HEK293 (cell line): ENCODE data around the gene OGFOD1.

Experiments used
- CTCF ChIA-PET: fragments of 350-600 bp; formaldehyde crosslinking; extraction: SDS; loops from one replicate; lab custom pipeline; 2021; ENCODE audit warnings: antibody characterized with exemption; lab: Yijun Ruan, JAX
- POLR2A ChIA-PET: fragments of 300-600 bp; formaldehyde crosslinking; extraction: SDS; loops from one replicate; lab custom pipeline; 2020; ENCODE audit warnings: antibody characterized with exemption, inconsistent platforms; lab: Yijun Ruan, JAX
- H3K27ac ChIP-seq: fragments of 200-500 bp; sonication (Bioruptor generic); 2 replicates; pipeline ENCODE4 v1.5.1; 2014; ENCODE audit warnings: low read depth, low read length, control low read depth, inconsistent platforms; ENCODE audit errors: extremely low read depth
- H3K36me3 ChIP-seq, 2 experiments: fragments of 200-500 bp in 1 of 2; sonication (Bioruptor generic) in 1 of 2; 1 replicate in 1 of 2; 2 replicates in 1 of 2; pipeline ENCODE4 v1.5.1; 2014 to 2017; ENCODE audit warnings: inconsistent platforms in 2 of 2, low read length in 2 of 2; ENCODE audit not compliant: control insufficient read depth in 2 of 2, insufficient read depth in 1 of 2
- H3K4me1 ChIP-seq: fragments of 200-500 bp; sonication (Bioruptor generic); 2 replicates; pipeline ENCODE4 v1.5.1; 2014; ENCODE audit warnings: mild to moderate bottlenecking, low read length, inconsistent platforms; ENCODE audit not compliant: control insufficient read depth, insufficient read depth
- H3K4me3 ChIP-seq: 2 replicates; pipeline ENCODE4 v1.5.1; 2011; ENCODE audit warnings: low read depth, mild to moderate bottlenecking, control low read depth, low read length, moderate library complexity
- H3K9me3 ChIP-seq: fragments of 200-500 bp; sonication (Bioruptor generic); 2 replicates; pipeline ENCODE4 v1.5.1; 2014; ENCODE audit warnings: low read depth, low read length, inconsistent platforms; ENCODE audit not compliant: control insufficient read depth, insufficient read depth
- HOXA7 ChIP-seq: sonication (generic); formaldehyde crosslinking; IDR thresholded peaks from 2 replicates; pipeline ENCODE4 v1.8.1; 2022; ENCODE audit warnings: missing genetic modification reagents, borderline replicate concordance
- HOXC10 ChIP-seq: sonication (generic); formaldehyde crosslinking; IDR thresholded peaks from 2 replicates; pipeline ENCODE4 v1.8.1; 2023; ENCODE audit warnings: mild to moderate bottlenecking, missing genetic modification reagents
- OVOL3 ChIP-seq: fragments of 450-650 bp; formaldehyde crosslinking; IDR thresholded peaks from 2 replicates; pipeline ENCODE4 v1.5.1; 2016; ENCODE audit warnings: missing biosample characterization, missing genetic modification characterization
- REPIN1 ChIP-seq: fragments of 450-650 bp; formaldehyde crosslinking; IDR thresholded peaks from 2 replicates; pipeline ENCODE4 v1.5.1; 2017; ENCODE audit warnings: missing biosample characterization, missing genetic modification characterization, low read depth
- SETDB1 ChIP-seq: IDR thresholded peaks from one replicate; pipeline ENCODE4 v1.6.1; 2017; ENCODE audit warnings: mild to moderate bottlenecking, low read length, moderate library complexity, mixed read lengths; ENCODE audit not compliant: insufficient read length
- TSHZ1 ChIP-seq: fragments of 450-650 bp; formaldehyde crosslinking; IDR thresholded peaks from 2 replicates; pipeline ENCODE4 v1.5.1; 2016; ENCODE audit warnings: missing biosample characterization, missing genetic modification characterization, borderline replicate concordance
- ZBTB11 ChIP-seq: fragments of 450-650 bp; formaldehyde crosslinking; conservative IDR thresholded peaks from 2 replicates; pipeline ENCODE4 v1.5.1; 2016; ENCODE audit warnings: low read depth, missing biosample characterization, missing genetic modification characterization
- ZBTB17 ChIP-seq: fragments of 450-650 bp; formaldehyde crosslinking; IDR thresholded peaks from 2 replicates; pipeline ENCODE4 v1.5.1; 2016; ENCODE audit warnings: missing biosample characterization, missing genetic modification characterization
- ZFP37 ChIP-seq: fragments of 450-650 bp; formaldehyde crosslinking; IDR thresholded peaks from 2 replicates; pipeline ENCODE4 v1.5.1; 2016; ENCODE audit warnings: missing biosample characterization, missing genetic modification characterization
- ZNF132 ChIP-seq: fragments of 450-650 bp; formaldehyde crosslinking; IDR thresholded peaks from 2 replicates; pipeline ENCODE4 v1.5.1; 2017; ENCODE audit warnings: missing biosample characterization, missing genetic modification characterization, borderline replicate concordance
- ZNF184 ChIP-seq: fragments of 450-650 bp; IDR thresholded peaks from 2 replicates; pipeline ENCODE4 v1.5.1; 2018; ENCODE audit warnings: missing biosample characterization, mild to moderate bottlenecking, missing genetic modification characterization
- ZNF311 ChIP-seq: fragments of 450-650 bp; formaldehyde crosslinking; IDR thresholded peaks from 2 replicates; pipeline ENCODE4 v1.5.1; 2017; ENCODE audit warnings: missing biosample characterization, missing genetic modification characterization, borderline replicate concordance
- ZNF404 ChIP-seq: fragments of 450-650 bp; formaldehyde crosslinking; IDR thresholded peaks from 2 replicates; pipeline ENCODE4 v1.5.1; 2017; ENCODE audit warnings: missing biosample characterization, missing genetic modification characterization
- ZNF555 ChIP-seq: fragments of 450-650 bp; formaldehyde crosslinking; conservative IDR thresholded peaks from 2 replicates; pipeline ENCODE4 v1.5.1; 2017; ENCODE audit warnings: missing biosample characterization, mild to moderate bottlenecking, missing genetic modification characterization, inconsistent platforms
- ZNF560 ChIP-seq: fragments of 450-650 bp; formaldehyde crosslinking; IDR thresholded peaks from 2 replicates; pipeline ENCODE4 v1.5.1; 2017; ENCODE audit warnings: missing biosample characterization, missing genetic modification characterization, borderline replicate concordance
- ZNF600 ChIP-seq: fragments of 450-650 bp; formaldehyde crosslinking; IDR thresholded peaks from 2 replicates; pipeline ENCODE4 v1.5.1; 2016; ENCODE audit warnings: missing biosample characterization, missing genetic modification characterization
- ZNF701 ChIP-seq: fragments of 450-650 bp; formaldehyde crosslinking; IDR thresholded peaks from 2 replicates; pipeline ENCODE4 v1.5.1; 2016; ENCODE audit warnings: missing biosample characterization, missing genetic modification characterization
- ZNF777 ChIP-seq: fragments of 450-650 bp; formaldehyde crosslinking; IDR thresholded peaks from 2 replicates; pipeline ENCODE4 v1.5.1; 2017; ENCODE audit warnings: missing biosample characterization, missing genetic modification characterization, borderline replicate concordance
- ZSCAN23 ChIP-seq: fragments of 450-650 bp; formaldehyde crosslinking; IDR thresholded peaks from 2 replicates; pipeline ENCODE4 v1.5.1; 2016; ENCODE audit warnings: missing biosample characterization, missing genetic modification characterization
- TF ChIP-seq, protein P1 (sequence below): fragments of 450-650 bp; formaldehyde crosslinking; IDR thresholded peaks from 2 replicates; pipeline ENCODE4 v1.5.1; 2016; ENCODE audit warnings: missing biosample characterization, missing genetic modification characterization
- TF ChIP-seq, protein P2 (sequence below): fragments of 450-650 bp; formaldehyde crosslinking; IDR thresholded peaks from 2 replicates; pipeline ENCODE4 v1.5.1; 2016; ENCODE audit warnings: missing biosample characterization, missing genetic modification characterization

Gene OGFOD1

GRCh38 chr16:56505181-56505580, 53.8 kb downstream of the OGFOD1 start:
- Histone ChIP-seq H3K9me3 (no peaks in the 10 kb centered on the region), H3K4me3 (no peak overlapping the region), H3K4me1 (no peaks in the 10 kb centered on the region), H3K36me3 (peaks cover 13 to 73% of the 10 kb centered on the region in 2 experiments), H3K27ac (no peak overlapping the region)
- TF ChIP-seq HOXC10 (CRISPR knock-in tag) (no peak), ZSCAN23 (no peak), ZNF555 (tag by site-specific recombination) (no peak), ZNF404 (tag by site-specific recombination) (no peak), ZNF184 (tag by site-specific recombination) (no peak), ZNF777 (tag by site-specific recombination) (no peak), ZNF311 (no peak), HOXA7 (CRISPR knock-in tag) (no peak), ZNF560 (no peak), ZFP37 (tag by site-specific recombination) (no peak), SETDB1 (no peak)
- TF ChIP-seq, protein P1, sequence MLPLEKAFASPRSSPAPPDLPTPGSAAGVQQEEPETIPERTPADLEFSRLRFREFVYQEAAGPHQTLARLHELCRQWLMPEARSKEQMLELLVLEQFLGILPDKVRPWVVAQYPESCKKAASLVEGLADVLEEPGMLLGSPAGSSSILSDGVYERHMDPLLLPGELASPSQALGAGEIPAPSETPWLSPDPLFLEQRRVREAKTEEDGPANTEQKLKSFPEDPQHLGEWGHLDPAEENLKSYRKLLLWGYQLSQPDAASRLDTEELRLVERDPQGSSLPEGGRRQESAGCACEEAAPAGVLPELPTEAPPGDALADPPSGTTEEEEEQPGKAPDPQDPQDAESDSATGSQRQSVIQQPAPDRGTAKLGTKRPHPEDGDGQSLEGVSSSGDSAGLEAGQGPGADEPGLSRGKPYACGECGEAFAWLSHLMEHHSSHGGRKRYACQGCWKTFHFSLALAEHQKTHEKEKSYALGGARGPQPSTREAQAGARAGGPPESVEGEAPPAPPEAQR (tag by site-specific recombination) = no peak
- ChIA-PET POLR2A (interaction anchor here (0.6 kb wide), 1 partner anchor 11 kb away, joined by 7 read pairs; no protein-coding TSS in a partner anchor), CTCF (interaction anchor here (0.5 to 1.3 kb wide), 4 partner anchors 9 to 918 kb away, joined by 3 to 4 read pairs (median 3); no protein-coding TSS in a partner anchor)

GRCh38 chr16:56506941-56507340, 55.6 kb downstream of the OGFOD1 start:
- Histone ChIP-seq H3K9me3 (no peaks in the 10 kb centered on the region), H3K4me1 (no peaks in the 10 kb centered on the region), H3K27ac (no peak overlapping the region)
- TF ChIP-seq ZNF184 (tag by site-specific recombination) (no peak), ZNF777 (tag by site-specific recombination) (no peak), ZBTB17 (tag by site-specific recombination) (no peak)
- TF ChIP-seq, all 188 proteins: peak for 0
- ChIA-PET POLR2A (no interaction called here), CTCF (interaction anchor here (0.6 to 1.4 kb wide), 4 partner anchors 10 to 360 kb away, joined by 3 to 4 read pairs (median 3); no protein-coding TSS in a partner anchor)
- Histone ChIP-seq H3K4me3 (no peak overlapping the region), H3K36me3 (peaks cover 13 to 67% of the 10 kb centered on the region in 2 experiments)

DNA sequence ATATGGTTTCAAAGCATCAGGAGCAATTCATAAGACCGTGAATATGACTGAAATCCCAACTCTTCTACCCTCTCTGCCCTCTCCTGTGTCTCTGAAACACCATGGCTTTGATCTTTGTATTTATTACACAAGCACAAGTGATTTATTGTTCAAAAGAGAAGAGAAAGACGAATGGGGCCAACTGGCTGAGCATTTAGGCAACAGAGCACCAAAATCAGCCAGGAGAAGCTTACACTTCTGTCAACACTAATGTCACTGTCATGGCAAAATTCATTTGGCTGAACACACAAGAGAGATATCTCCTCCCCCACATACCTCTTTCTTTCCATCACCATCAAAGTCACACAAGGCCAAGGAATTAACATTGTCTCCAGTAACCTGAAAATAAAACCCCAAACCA, 59.2 kb downstream of the OGFOD1 start:
- H3K27ac ChIP-seq = no peak overlapping the region
- H3K4me3 ChIP-seq = no peak overlapping the region
- POLR2A ChIA-PET = no interaction called here
- no peaks in the 10 kb centered on the region for H3K4me1 ChIP-seq
- peaks cover 16 to 50% of the 10 kb centered on the region in 2 experiments; a peak in 2 of 3 replicates for H3K36me3 ChIP-seq
- no peaks in the 10 kb centered on the region for H3K9me3 ChIP-seq
- CTCF ChIA-PET = no interaction called here
- TF ChIP-seq TSHZ1 (tag by site-specific recombination) = no peak
- TF ChIP-seq, protein P2, sequence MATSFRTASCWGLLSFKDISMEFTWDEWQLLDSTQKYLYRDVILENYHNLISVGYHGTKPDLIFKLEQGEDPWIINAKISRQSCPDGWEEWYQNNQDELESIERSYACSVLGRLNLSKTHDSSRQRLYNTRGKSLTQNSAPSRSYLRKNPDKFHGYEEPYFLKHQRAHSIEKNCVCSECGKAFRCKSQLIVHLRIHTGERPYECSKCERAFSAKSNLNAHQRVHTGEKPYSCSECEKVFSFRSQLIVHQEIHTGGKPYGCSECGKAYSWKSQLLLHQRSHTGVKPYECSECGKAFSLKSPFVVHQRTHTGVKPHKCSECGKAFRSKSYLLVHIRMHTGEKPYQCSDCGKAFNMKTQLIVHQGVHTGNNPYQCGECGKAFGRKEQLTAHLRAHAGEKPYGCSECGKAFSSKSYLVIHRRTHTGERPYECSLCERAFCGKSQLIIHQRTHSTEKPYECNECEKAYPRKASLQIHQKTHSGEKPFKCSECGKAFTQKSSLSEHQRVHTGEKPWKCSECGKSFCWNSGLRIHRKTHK (tag by site-specific recombination) = no peak
- no peak for TF ChIP-seq ZNF600 (tag by site-specific recombination)
- no peak for TF ChIP-seq OVOL3
- no peak for TF ChIP-seq ZNF132 (tag by site-specific recombination)
- no peak for TF ChIP-seq ZBTB11 (tag by site-specific recombination)
- no peak for TF ChIP-seq REPIN1
- no peak for TF ChIP-seq ZNF701
